ENCODE data around the gene CHURC1.

GRCh38 chr14:64877846-64878245 lies 36.4 kb upstream of the CHURC1 start:
- TF ChIP-seq ZNF674 (CRISPR knock-in tag; IDR thresholded peaks at IDR 0.05; ENCODE audit: low read depth) (no peak), ZNF547 (CRISPR knock-in tag; IDR thresholded peaks at IDR 0.05) (no peak), KAT7 (CRISPR knock-in tag; IDR thresholded peaks at IDR 0.05; ENCODE audit: borderline replicate concordance) (no peak), SMAD1 (CRISPR knock-in tag; IDR thresholded peaks at IDR 0.05; ENCODE audit: borderline replicate concordance, low read depth) (no peak), POLR2AphosphoS5 (IDR thresholded peaks at IDR 0.05; ENCODE audit: low read depth, low read length) (no peak), SMC3 (IDR thresholded peaks at IDR 0.05; ENCODE audit: low read length) (no peak), CTCF (CRISPR knock-in tag; IDR thresholded peaks at IDR 0.05) (no peak), ZHX2 (IDR thresholded peaks at IDR 0.05; ENCODE audit: low read depth) (no peak), ZHX2 (CRISPR knock-in tag; IDR thresholded peaks at IDR 0.05; ENCODE audit: borderline replicate concordance) (no peak), ZBTB2 (CRISPR knock-in tag; IDR thresholded peaks at IDR 0.05; ENCODE audit: low read depth) (no peak), MBNL3 (CRISPR knock-in tag; conservative IDR thresholded peaks at IDR 0.05) (no peak), RAD21 (CRISPR knock-in tag; IDR thresholded peaks at IDR 0.05) (no peak), PAX8 (CRISPR knock-in tag; IDR thresholded peaks at IDR 0.05; ENCODE audit: borderline replicate concordance) (no peak), ZNF788 (CRISPR knock-in tag; IDR thresholded peaks at IDR 0.05; ENCODE audit: borderline replicate concordance) (no peak)
